Breast epithelium (tissue), 4 donors: ENCODE data around the gene HACD3. TPM values are rescaled to one million over a fixed set of nuclear protein-coding genes. Genes with fewer than 3 reads are reported as not detected.

Experiments used
- DNase-seq, 2 donors: peaks; one replicate each; pipeline ENCODE4 v3.0.0-alpha.2; 2019; ENCODE audit warnings: low spot score in 2 of 2
- H3K27ac ChIP-seq, 2 donors: fragments of 200-600 bp; sonication (generic) in 1 of 2; one replicate each; pipeline ENCODE4 v1.5.1; 2016 to 2019; ENCODE audit warnings: mild to moderate bottlenecking in 1 of 2
- H3K27me3 ChIP-seq, 2 donors: fragments of 200-600 bp; sonication (generic) in 1 of 2; one replicate each; pipeline versions ENCODE4 v1.5.1 to v1.6.0; 2017 to 2019; ENCODE audit warnings: control low read depth in 1 of 2, mild to moderate bottlenecking in 1 of 2
- H3K36me3 ChIP-seq: fragments of 200-600 bp; one replicate; pipeline ENCODE4 v1.5.1; 2019
- H3K4me1 ChIP-seq, 2 donors: fragments of 200-600 bp; sonication (generic); one replicate each; pipeline ENCODE4 v1.5.1; 2016 to 2019; ENCODE audit warnings: control low read depth in 1 of 2
- H3K4me3 ChIP-seq, 3 donors: fragments of 200-600 bp; sonication (generic); 1 replicate in 2 of 3; 2 replicates in 1 of 3; pipeline ENCODE4 v1.5.1; 2016 to 2019; ENCODE audit warnings: mild to moderate bottlenecking in 3 of 3, moderate library complexity in 2 of 3
- H3K9me3 ChIP-seq, 2 donors: fragments of 200-600 bp; sonication (generic) in 1 of 2; one replicate each; pipeline ENCODE4 v1.5.1; 2016 to 2019; ENCODE audit warnings: control low read depth in 1 of 2
- CTCF ChIP-seq, 3 donors: fragments of 450-650 bp; IDR thresholded peaks; one replicate each; pipeline ENCODE4 v1.5.1; 2016 to 2017; ENCODE audit warnings: antibody characterized with exemption in 3 of 3, mild to moderate bottlenecking in 3 of 3, moderate library complexity in 3 of 3
- POLR2A ChIP-seq: fragments of 450-650 bp; IDR thresholded peaks from one replicate; pipeline ENCODE4 v1.6.1; 2016; ENCODE audit warnings: antibody characterized with exemption, mild to moderate bottlenecking, moderate library complexity
- POLR2AphosphoS5 ChIP-seq, 3 donors: sonication (generic); formaldehyde crosslinking; IDR thresholded peaks; one replicate each; pipeline ENCODE4 v1.6.1; 2017; ENCODE audit warnings: antibody characterized with exemption in 3 of 3
- intact Hi-C: fragments of 100-400 bp; cut with DNase I; formaldehyde crosslinking; loops from one replicate; pipeline ENCODE4 v1.15.1; 2023; ENCODE audit warnings: low total_unique reads
- total RNA-seq, 3 donors: library from RNA; depleted of rRNA; stranded (reverse); fragments of >200 nt; gene quantifications; one replicate each; pipeline ENCODE4 v1.1.0, GENCODE V29; 2016

Gene HACD3
- total RNA-seq, 3 donors from 2014 or later, result 23.2 to 103 (median 78.3) TPM

- intact Hi-C loops, result no loop called here
- Histone ChIP-seq H3K27ac (peak overlapping the region; percentile 37 to 53), H3K4me1 (peaks cover 0 to 15% of the 10 kb centered on the region in 2 donors), H3K27me3 (no peaks in the 10 kb centered on the region), H3K36me3 (no peaks in the 10 kb centered on the region), H3K9me3 (no peaks in the 10 kb centered on the region), H3K4me3 (peak overlapping the region in 2 of 3 donors; percentile 25 to 42)
- peak in 1 of 2 donors; percentile 28 for DNase-seq
- TF ChIP-seq POLR2A, result no peak
- no peak for TF ChIP-seq POLR2AphosphoS5 (IDR thresholded peaks at IDR 0.05)
Observed at GRCh38 chr15:65512807-65513416, 17.4 kb upstream of the HACD3 start.

- intact Hi-C loops, result no loop called here
- Histone ChIP-seq H3K4me1 (peaks cover 0 to 15% of the 10 kb centered on the region in 2 donors), H3K36me3 (no peaks in the 10 kb centered on the region), H3K27ac (peak within 1 kb of the TSS; percentile 84 to 90), H3K4me3 (peak within 1 kb of the TSS; percentile 94 to 100 (median 98)), H3K9me3 (no peaks in the 10 kb centered on the region), H3K27me3 (no peaks in the 10 kb centered on the region)
- DNase-seq, result peak; percentile 85 to 94
- TF ChIP-seq POLR2A (peak; percentile 64), CTCF (IDR thresholded peaks at IDR 0.05) (peak in 2 of 3 donors; percentile 50 to 52), POLR2AphosphoS5 (IDR thresholded peaks at IDR 0.05) (peak; percentile 66 to 93 (median 77))
Observed at GRCh38 chr15:65516997-65517865, 13.0 kb upstream of the HACD3 start, which contains the start of gene DPP8. Gene DPP8, minus strand, starts transcription at chr15:65517689. Its CDS starts 5,136 bp downstream, at chr15:65512553.

- intact Hi-C loops, result no loop called here
- TF ChIP-seq POLR2A, result no peak
- no peak for TF ChIP-seq CTCF (IDR thresholded peaks at IDR 0.05)
- TF ChIP-seq POLR2AphosphoS5 (IDR thresholded peaks at IDR 0.05), result no peak
- Histone ChIP-seq H3K4me3 (peak overlapping the region; percentile 94 to 100 (median 98)), H3K36me3 (no peaks in the 10 kb centered on the region), H3K27me3 (no peaks in the 10 kb centered on the region), H3K27ac (peak overlapping the region; percentile 84 to 90), H3K9me3 (no peaks in the 10 kb centered on the region), H3K4me1 (peaks cover 0 to 15% of the 10 kb centered on the region in 2 donors)
- no peak for DNase-seq
Observed at GRCh38 chr15:65517866-65518207, 12.4 kb upstream of the HACD3 start.

GRCh38 chr15:65518633-65519285, 11.5 kb upstream of the HACD3 start:
- H3K9me3 ChIP-seq, result no peaks in the 10 kb centered on the region
- H3K27me3 ChIP-seq, result no peaks in the 10 kb centered on the region
- intact Hi-C loops, result no loop called here
- H3K27ac ChIP-seq, result no peak overlapping the region
- TF ChIP-seq POLR2A (no peak), POLR2AphosphoS5 (IDR thresholded peaks at IDR 0.05) (no peak), CTCF (IDR thresholded peaks at IDR 0.05) (no peak)
- no peak overlapping the region for H3K4me3 ChIP-seq
- peaks cover 0 to 15% of the 10 kb centered on the region in 2 donors for H3K4me1 ChIP-seq
- no peak for DNase-seq
- no peaks in the 10 kb centered on the region for H3K36me3 ChIP-seq

GRCh38 chr15:65521350-65521749, 8.9 kb upstream of the HACD3 start:
- TF ChIP-seq POLR2A, result no peak
- no peak for TF ChIP-seq POLR2AphosphoS5 (IDR thresholded peaks at IDR 0.05)
- TF ChIP-seq CTCF (IDR thresholded peaks at IDR 0.05), result no peak
- no peak overlapping the region for H3K4me3 ChIP-seq
- H3K36me3 ChIP-seq, result no peaks in the 10 kb centered on the region
- DNase-seq, result no peak
- no peak overlapping the region for H3K27ac ChIP-seq
- no peaks in the 10 kb centered on the region for H3K9me3 ChIP-seq
- H3K27me3 ChIP-seq, result no peaks in the 10 kb centered on the region
- H3K4me1 ChIP-seq, result peaks cover 0 to 3% of the 10 kb centered on the region in 2 donors
- intact Hi-C loops, result no loop called here
